ENCODE measurements around the gene TPX2.

Gene TPX2

GRCh38 chr20:31706607-31707257 lies 32.4 kb upstream of the TPX2 start:
- DNase-seq = no peak

GRCh38 chr20:31707258-31707615 lies 31.9 kb upstream of the TPX2 start:
- DNase-seq = no peak

- DNase-seq = no peak
Observed at GRCh38 chr20:31707994-31708735, 30.9 kb upstream of the TPX2 start.

- DNase-seq = no peak
Observed at GRCh38 chr20:31708736-31709534, 30.2 kb upstream of the TPX2 start.

GRCh38 chr20:31709939-31710338 lies 29.2 kb upstream of the TPX2 start:
- no peak for DNase-seq

- no peak for DNase-seq
Observed at GRCh38 chr20:31710423-31711108, 28.5 kb upstream of the TPX2 start.

GRCh38 chr20:31711179-31712111 lies 27.6 kb upstream of the TPX2 start:
- no peak for DNase-seq

GRCh38 chr20:31712112-31712553 lies 27.0 kb upstream of the TPX2 start:
- DNase-seq = no peak

GRCh38 chr20:31712564-31713311 lies 26.4 kb upstream of the TPX2 start:
- no peak for DNase-seq

- DNase-seq = no peak
Observed at GRCh38 chr20:31713312-31714273, 25.5 kb upstream of the TPX2 start.

- no peak for DNase-seq
Observed at GRCh38 chr20:31715766-31716165, 23.3 kb upstream of the TPX2 start.

GRCh38 chr20:31716351-31716750 lies 22.7 kb upstream of the TPX2 start:
- no peak for DNase-seq

- no peak for DNase-seq
Observed at GRCh38 chr20:31716818-31717477, 22.1 kb upstream of the TPX2 start.

GRCh38 chr20:31717478-31718201 lies 21.4 kb upstream of the TPX2 start:
- no peak for DNase-seq

GRCh38 chr20:31718952-31719643 lies 20.0 kb upstream of the TPX2 start:
- no peak for DNase-seq

- no peak for DNase-seq
Observed at GRCh38 chr20:31719644-31720485, 19.2 kb upstream of the TPX2 start.

All from activated CD4-positive, alpha-beta T cell treated with anti-CD3 and anti-CD28 coated beads for 1 hour (primary cell).